Measurements from ENCODE around the gene TOMM34. TPM values are rescaled to one million over a fixed set of nuclear protein-coding genes. Genes with fewer than 3 reads are reported as not detected.

Gene TOMM34
- total RNA-seq, 1 donor from 2014 or later: 39.6 TPM

- Mint-ChIP-seq H3K36me3 (ENCODE audit: low read depth) (peaks cover 3% of the 10 kb centered on the region), H3K4me3 (no peak overlapping the region), H3K27me3 (ENCODE audit: low read depth) (no peaks in the 10 kb centered on the region), H3K27ac (ENCODE audit: unreplicated experiment) (no peak overlapping the region), H3K4me1 (peaks cover 8% of the 10 kb centered on the region), H3K9me3 (no peaks in the 10 kb centered on the region)
- no peak for DNase-seq (ENCODE audit: low read depth, low spot score)
- no peak for TF ChIP-seq CTCF (conservative IDR thresholded peaks at IDR 0.05)
Observed at GRCh38 chr20:44904377-44904776, 55.8 kb downstream of the TOMM34 start.

GRCh38 chr20:44901974-44902373 lies 58.2 kb downstream of the TOMM34 start:
- Mint-ChIP-seq H3K36me3 (ENCODE audit: low read depth) (peaks cover 3% of the 10 kb centered on the region), H3K9me3 (no peaks in the 10 kb centered on the region), H3K4me3 (no peak overlapping the region), H3K27me3 (ENCODE audit: low read depth) (no peaks in the 10 kb centered on the region), H3K4me1 (no peaks in the 10 kb centered on the region), H3K27ac (ENCODE audit: unreplicated experiment) (no peak overlapping the region)
- TF ChIP-seq CTCF (conservative IDR thresholded peaks at IDR 0.05): no peak
- no peak for DNase-seq (ENCODE audit: low read depth, low spot score)

GRCh38 chr20:44900231-44900854 lies 59.9 kb downstream of the TOMM34 start:
- H3K27ac Mint-ChIP-seq (ENCODE audit: unreplicated experiment): no peak overlapping the region
- no peaks in the 10 kb centered on the region for H3K36me3 Mint-ChIP-seq (ENCODE audit: low read depth)
- H3K4me3 Mint-ChIP-seq: no peak overlapping the region
- no peaks in the 10 kb centered on the region for H3K9me3 Mint-ChIP-seq
- no peak for TF ChIP-seq CTCF (conservative IDR thresholded peaks at IDR 0.05)
- H3K27me3 Mint-ChIP-seq (ENCODE audit: low read depth): no peaks in the 10 kb centered on the region
- no peak for DNase-seq (ENCODE audit: low read depth, low spot score)
- H3K4me1 Mint-ChIP-seq: no peaks in the 10 kb centered on the region

GRCh38 chr20:44897133-44897532 lies 63.1 kb downstream of the TOMM34 start:
- no peak for DNase-seq (ENCODE audit: low read depth, low spot score)
- no peak for TF ChIP-seq CTCF (conservative IDR thresholded peaks at IDR 0.05)
- Mint-ChIP-seq H3K27ac (ENCODE audit: unreplicated experiment) (no peak overlapping the region), H3K9me3 (no peaks in the 10 kb centered on the region), H3K27me3 (ENCODE audit: low read depth) (no peaks in the 10 kb centered on the region), H3K36me3 (ENCODE audit: low read depth) (no peaks in the 10 kb centered on the region), H3K4me3 (no peak overlapping the region), H3K4me1 (peaks cover 5% of the 10 kb centered on the region)

- Mint-ChIP-seq H3K4me1 (peaks cover 5% of the 10 kb centered on the region), H3K36me3 (ENCODE audit: low read depth) (no peaks in the 10 kb centered on the region), H3K4me3 (no peak overlapping the region), H3K27ac (ENCODE audit: unreplicated experiment) (no peak overlapping the region), H3K9me3 (no peaks in the 10 kb centered on the region), H3K27me3 (ENCODE audit: low read depth) (no peaks in the 10 kb centered on the region)
- DNase-seq (ENCODE audit: low read depth, low spot score): no peak
- TF ChIP-seq CTCF (conservative IDR thresholded peaks at IDR 0.05): no peak
Observed at GRCh38 chr20:44896583-44896982, 63.6 kb downstream of the TOMM34 start.
